GM12878 (cell line): ENCODE results near the gene MDC1. TPM values are rescaled to one million over a fixed set of nuclear protein-coding genes. Genes with fewer than 3 reads are reported as not detected.

Experiments used
- BCLAF1 ChIP-seq: fragments of 450-650 bp; IDR thresholded peaks from 2 replicates; pipeline ENCODE4 v1.6.1; 2017; ENCODE audit warnings: antibody characterized with exemption, mild to moderate bottlenecking, moderate library complexity
- DPF2 ChIP-seq: fragments of 450-650 bp; IDR thresholded peaks from 2 replicates; pipeline ENCODE4 v1.6.1; 2017; ENCODE audit warnings: mild to moderate bottlenecking
- EED ChIP-seq: sonication (generic); IDR thresholded peaks from 2 replicates; pipeline ENCODE4 v1.6.1; 2016; ENCODE audit warnings: antibody characterized with exemption, low read depth
- HCFC1 ChIP-seq: fragments of 150-350 bp; IDR thresholded peaks from 2 replicates; pipeline ENCODE4 v1.6.1; 2014; ENCODE audit warnings: low read length
- MAX ChIP-seq: IDR thresholded peaks from 2 replicates; pipeline ENCODE4 v1.6.1; 2012; ENCODE audit warnings: low read depth, low read length, improper control_type of control experiment
- MLLT1 ChIP-seq: fragments of 450-650 bp; IDR thresholded peaks from 2 replicates; pipeline ENCODE4 v1.6.1; 2016; ENCODE audit warnings: mild to moderate bottlenecking
- MYB ChIP-seq: fragments of 150-350 bp; IDR thresholded peaks from 2 replicates; pipeline ENCODE4 v1.6.1; 2014; ENCODE audit warnings: mild to moderate bottlenecking, low read depth, low read length, borderline replicate concordance
- POLR2AphosphoS5 ChIP-seq: IDR thresholded peaks from 2 replicates; pipeline ENCODE4 v1.6.1; 2011; ENCODE audit warnings: mild to moderate bottlenecking, low read length, inconsistent platforms
- RAD21 ChIP-seq: IDR thresholded peaks from 2 replicates; pipeline ENCODE4 v1.6.1; 2011; ENCODE audit warnings: mild to moderate bottlenecking, low read depth, low read length, moderate library complexity; ENCODE audit not compliant: insufficient read depth
- RELB ChIP-seq: fragments of 450-650 bp; IDR thresholded peaks from 2 replicates; pipeline ENCODE4 v1.6.1; 2017; ENCODE audit warnings: low read depth, mild to moderate bottlenecking, moderate library complexity
- RUNX3 ChIP-seq: IDR thresholded peaks from 2 replicates; pipeline ENCODE4 v1.6.1; 2012; ENCODE audit warnings: low read length, inconsistent platforms
- STAT1 ChIP-seq: fragments of 450-650 bp; conservative IDR thresholded peaks from 2 replicates; pipeline ENCODE4 v1.6.1; 2014; ENCODE audit warnings: antibody characterized with exemption, mild to moderate bottlenecking
- STAT3 ChIP-seq: IDR thresholded peaks from 2 replicates; pipeline ENCODE4 v1.6.1; 2011; ENCODE audit warnings: low read depth, low read length, improper control_type of control experiment
- TCF12 ChIP-seq: IDR thresholded peaks from 2 replicates; pipeline ENCODE4 v1.6.1; 2011; ENCODE audit warnings: low read depth, mild to moderate bottlenecking, low read length
- USF2 ChIP-seq: IDR thresholded peaks from 2 replicates; pipeline ENCODE4 v1.6.1; 2011; ENCODE audit warnings: low read depth, low read length, improper control_type of control experiment, borderline replicate concordance
- ZNF207 ChIP-seq: fragments of 450-650 bp; IDR thresholded peaks from 2 replicates; pipeline ENCODE4 v1.6.1; 2014; ENCODE audit warnings: antibody characterized with exemption, mild to moderate bottlenecking, borderline replicate concordance
- ZNF592 ChIP-seq: fragments of 450-650 bp; IDR thresholded peaks from 2 replicates; pipeline ENCODE4 v1.6.1; 2017; ENCODE audit warnings: mild to moderate bottlenecking, moderate library complexity
- polyA plus RNA-seq, 11 experiments: library from polyadenylated mRNA; depleted of rRNA in 4 of 11; unstranded in 6 of 11; stranded (reverse) in 5 of 11; fragments of >200 nt; fragmentation: Nextera tagmentation in 4 of 11; fragmentation: Illumina TruSeq in 1 of 11; extraction: Ambion mirVana in 4 of 11; extraction: Trizol in 1 of 11; gene quantifications; 1 replicate in 1 of 11; 2 replicates in 10 of 11; pipeline versions ENCODE4 v1.2.1 to v1.2.3, GENCODE V29; 2011 to 2016; ENCODE audit warnings: inconsistent platforms in 2 of 11, missing spikeins in 2 of 11, low read depth in 1 of 11
- total RNA-seq, 4 experiments: library from RNA; depleted of rRNA in 3 of 4; stranded (reverse); fragments of >200 nt in 3 of 4; fragmentation: Illumina TruSeq in 1 of 4; extraction: Trizol in 1 of 4; gene quantifications; 2 replicates each; pipeline versions ENCODE4 v1.2.1 to v1.2.3, GENCODE V29; 2013 to 2021

MDC1 gene
- total and polyA plus RNA-seq, 10 of the 15 experiments (the other 5 are each of a cell fraction or from before 2014, with no cell fraction given) = 5.1 to 62.5 (median 22.4) TPM

GRCh38 chr6:30743099-30744053, 26.3 kb upstream of the MDC1 start (continued):
- no peak for TF ChIP-seq ZNF592
- no peak for TF ChIP-seq STAT3
- TF ChIP-seq EED = peak; percentile 7; the same call in 1 of the 2 replicates
- TF ChIP-seq RAD21 = no peak
- TF ChIP-seq USF2 = no peak; the same call in 1 of the 2 replicates
- TF ChIP-seq ZNF207 = no peak
- no peak for TF ChIP-seq HCFC1
- TF ChIP-seq RELB = 0 out of 2 replicates have a peak, but pooled peaks have one; percentile 1
- no peak for TF ChIP-seq MAX
- TF ChIP-seq BCLAF1 = no peak
- peak; percentile 48 for TF ChIP-seq RUNX3
- peak; percentile 3; the same call in 1 of the 2 replicates for TF ChIP-seq TCF12
- no peak for TF ChIP-seq STAT1
- TF ChIP-seq MYB = no peak
- 0 out of 2 replicates have a peak, but pooled peaks have one; percentile 8 for TF ChIP-seq DPF2
- peak; percentile 84 for TF ChIP-seq MLLT1
- peak; percentile 74 for TF ChIP-seq POLR2AphosphoS5
